Left hindlimb (tissue), 1 donor: ENCODE results near the gene RGS13.

Experiments
- DNase-seq: peaks from one replicate; pipeline ENCODE4 v3.0.0-alpha.2; 2018

RGS13 gene

GRCh38 chr1:192627901-192628300 is 8.0 kb upstream of the RGS13 start:
- no peak for DNase-seq

- no peak for DNase-seq
These were observed 7.4 kb upstream of the RGS13 start for GRCh38 chr1:192628396-192629057.

- no peak for DNase-seq
These were observed 6.3 kb upstream of the RGS13 start for GRCh38 chr1:192629612-192630011.

GRCh38 chr1:192630521-192631287 is 5.2 kb upstream of the RGS13 start:
- DNase-seq: no peak

- DNase-seq: no peak
These were observed 4.2 kb upstream of the RGS13 start for GRCh38 chr1:192631749-192632148.

GRCh38 chr1:192632188-192632587 is 3.8 kb upstream of the RGS13 start:
- DNase-seq: no peak

- no peak for DNase-seq
These were observed 3.1 kb upstream of the RGS13 start for GRCh38 chr1:192632641-192633532.

GRCh38 chr1:192633533-192634253 is 2.3 kb upstream of the RGS13 start:
- no peak for DNase-seq

- DNase-seq: no peak
These were observed 906 bp upstream of the RGS13 start for GRCh38 chr1:192635041-192635440.

GRCh38 chr1:192639607-192640368 is 3.8 kb downstream of the RGS13 start:
- no peak for DNase-seq

GRCh38 chr1:192652159-192652558 is 16.2 kb downstream of the RGS13 start:
- DNase-seq: no peak

GRCh38 chr1:192654120-192654519 is 18.2 kb downstream of the RGS13 start:
- no peak for DNase-seq

- DNase-seq: no peak
These were observed 18.8 kb downstream of the RGS13 start for GRCh38 chr1:192654591-192655251.

GRCh38 chr1:192657760-192658159 is 21.8 kb downstream of the RGS13 start:
- no peak for DNase-seq

GRCh38 chr1:192658255-192658654 is 22.3 kb downstream of the RGS13 start:
- DNase-seq: no peak

- no peak for DNase-seq
These were observed 24.7 kb downstream of the RGS13 start for GRCh38 chr1:192660613-192661012.

- DNase-seq: no peak
These were observed 32.5 kb downstream of the RGS13 start for GRCh38 chr1:192668409-192668983.

GRCh38 chr1:192669174-192669573 is 33.2 kb downstream of the RGS13 start:
- DNase-seq: no peak

- no peak for DNase-seq
These were observed 39.8 kb downstream of the RGS13 start for GRCh38 chr1:192675716-192676115.

GRCh38 chr1:192678099-192678498 is 42.2 kb downstream of the RGS13 start:
- no peak for DNase-seq

GRCh38 chr1:192682335-192682734 is 46.4 kb downstream of the RGS13 start:
- no peak for DNase-seq
